Stimulated activated CD4-positive, alpha-beta T cell treated with anti-CD3 and anti-CD28 coated beads, Interleukin-2, amount 100 ng/mL, for 48 hours (primary cell): Measurements from ENCODE around the gene CX3CL1.
"Not testable (repeated sequence)": the region's sequence is repeated elsewhere in the genome, so short reads cannot be mapped to it uniquely, and the experiment has no call there.

Experiments used
- DNase-seq, 2 donors: peaks; one replicate each; pipeline ENCODE4 v3.0.0-alpha.2; 2020

CX3CL1 gene

DNA sequence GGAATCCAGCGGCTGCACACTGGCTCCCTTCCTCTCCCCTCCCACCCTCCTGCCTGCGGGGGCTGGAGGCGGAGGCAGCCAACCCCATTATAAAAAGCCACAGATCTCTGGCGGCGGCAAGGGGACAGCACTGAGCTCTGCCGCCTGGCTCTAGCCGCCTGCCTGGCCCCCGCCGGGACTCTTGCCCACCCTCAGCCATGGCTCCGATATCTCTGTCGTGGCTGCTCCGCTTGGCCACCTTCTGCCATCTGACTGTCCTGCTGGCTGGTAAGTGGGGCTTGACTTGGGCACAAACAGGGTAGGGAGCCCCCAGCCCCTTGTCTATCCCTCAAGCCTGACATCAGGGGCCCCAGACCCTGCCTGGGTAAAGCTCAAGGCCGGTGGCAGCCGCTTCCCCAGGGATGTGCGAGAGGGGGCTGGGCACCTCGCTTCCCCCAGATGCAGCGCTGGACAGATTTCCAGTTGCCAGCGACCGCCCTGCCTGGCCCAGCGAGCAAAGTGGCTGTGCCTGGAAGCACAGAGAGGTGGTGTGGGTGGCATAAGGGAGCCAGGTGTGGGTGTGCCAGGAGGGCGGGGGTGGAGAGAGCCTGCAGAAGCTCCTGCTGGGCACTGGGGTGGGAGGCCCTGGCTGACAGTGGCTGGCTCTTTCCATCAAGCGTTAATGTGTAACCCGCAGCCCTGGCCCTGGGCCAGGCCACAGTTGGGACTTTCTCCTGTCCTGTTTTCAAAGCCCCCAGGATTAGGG, at the start of gene CX3CL1:
TSS of gene CX3CL1 (plus strand) at position 119 of the 745 bp plus-strand sequence. CDS start at position 198, 79 bp downstream.
- DNase-seq = no peak

DNA sequence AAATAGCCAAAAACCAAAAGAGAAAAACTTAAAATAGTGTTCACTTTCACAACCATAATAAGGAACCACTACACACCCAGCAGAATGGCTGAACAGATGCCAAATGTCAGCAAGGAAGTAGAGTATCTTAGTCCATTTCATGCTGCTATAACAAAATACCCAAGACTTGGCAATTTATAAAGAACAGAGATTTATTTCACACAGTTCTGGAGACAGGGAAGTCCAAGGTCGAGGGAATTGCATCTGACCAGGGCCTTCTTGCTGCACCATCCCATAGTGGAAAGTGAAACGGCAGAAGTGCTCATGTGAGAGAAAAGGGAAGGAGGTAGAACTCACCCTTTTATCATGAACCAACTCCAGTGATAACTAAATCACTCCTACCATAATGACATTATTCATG, 47.5 kb upstream of the CX3CL1 start:
- no peak for DNase-seq

DNA sequence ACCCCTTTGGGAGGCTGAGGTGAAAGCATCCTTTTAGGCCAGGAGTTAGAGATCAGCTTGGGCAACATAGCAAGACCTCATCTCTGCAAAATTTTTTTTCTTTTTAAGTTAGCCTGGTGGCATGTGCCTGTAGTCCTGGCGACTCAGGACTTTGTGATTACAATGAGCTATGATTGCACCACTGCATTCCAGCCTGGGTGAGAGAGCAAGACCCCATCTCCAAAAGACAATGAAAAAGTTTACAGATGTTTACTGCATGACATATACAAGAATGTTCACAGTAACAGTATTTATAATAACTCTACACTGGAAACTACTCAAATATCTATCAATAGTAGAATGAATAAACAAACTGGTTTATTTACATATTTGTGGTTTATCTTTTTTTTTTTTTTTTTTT, 46.8 kb upstream of the CX3CL1 start:
- DNase-seq = no peak

DNA sequence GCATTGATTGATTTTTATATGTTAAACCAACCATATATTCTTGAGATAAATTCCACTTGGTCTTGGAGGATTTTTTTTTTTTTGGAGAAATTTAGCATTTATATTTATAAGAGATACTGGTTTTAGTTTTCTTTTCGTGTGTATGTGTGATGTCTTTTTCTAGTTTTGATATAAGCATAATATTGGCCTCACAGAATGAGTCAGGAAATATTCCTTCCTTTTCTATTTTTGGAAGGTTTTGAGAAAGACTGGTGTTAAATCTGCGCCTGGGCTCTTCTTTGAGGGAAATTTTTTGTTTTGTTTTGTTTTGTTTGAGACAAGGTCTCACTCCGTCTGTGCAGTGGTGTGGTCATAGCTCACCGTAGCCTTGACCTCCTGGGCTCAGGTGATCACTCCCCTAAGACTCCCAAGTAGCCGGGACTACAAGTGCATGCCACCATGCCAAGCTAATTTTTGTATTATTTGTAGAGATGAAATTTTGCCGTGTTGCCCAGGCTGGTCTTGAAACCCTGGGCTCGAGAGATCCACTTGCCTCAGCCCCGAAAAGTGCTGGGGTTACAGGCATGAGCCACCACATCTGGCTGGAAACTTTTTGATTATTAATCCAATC, 42.5 kb upstream of the CX3CL1 start:
- no peak for DNase-seq

DNA sequence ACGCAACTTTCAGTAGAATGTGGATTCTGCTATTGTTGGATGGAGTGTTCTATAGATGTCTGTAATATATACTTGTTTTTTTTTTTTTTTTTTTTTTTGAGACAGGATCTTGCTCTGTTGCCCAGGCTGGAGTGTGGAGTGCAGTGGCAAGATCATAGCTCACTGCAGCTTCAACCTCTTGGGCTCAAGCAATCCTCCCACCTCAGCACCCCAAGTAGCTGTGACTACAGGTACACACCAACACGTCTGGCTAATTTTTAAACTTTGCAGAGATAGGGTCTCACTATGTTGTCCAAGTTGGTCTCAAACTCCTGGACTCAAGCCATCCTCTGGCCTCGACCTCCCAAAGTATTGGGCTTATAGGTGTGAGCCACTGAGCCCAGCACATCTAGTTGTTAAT, 40.9 kb upstream of the CX3CL1 start:
- no peak for DNase-seq

DNA sequence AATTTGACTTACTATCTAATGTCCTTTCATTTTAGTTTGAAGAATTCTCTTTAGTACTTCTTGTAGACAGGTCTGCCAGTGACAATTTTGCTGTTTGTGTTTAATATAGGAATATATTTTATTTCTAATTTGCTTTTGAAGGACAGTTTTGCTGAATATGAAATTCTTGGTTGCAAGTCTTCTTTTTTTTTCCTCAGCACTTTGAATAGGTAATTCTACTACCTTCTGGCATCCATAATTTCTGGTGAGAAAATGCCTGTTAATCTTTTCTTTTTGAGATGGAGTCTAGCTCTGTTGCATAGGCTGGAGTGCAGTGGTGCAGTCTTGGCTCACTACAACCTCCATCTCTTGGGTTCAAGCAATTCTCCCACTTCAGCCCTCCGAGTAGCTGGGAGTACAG, 38.9 kb upstream of the CX3CL1 start:
- no peak for DNase-seq

DNA sequence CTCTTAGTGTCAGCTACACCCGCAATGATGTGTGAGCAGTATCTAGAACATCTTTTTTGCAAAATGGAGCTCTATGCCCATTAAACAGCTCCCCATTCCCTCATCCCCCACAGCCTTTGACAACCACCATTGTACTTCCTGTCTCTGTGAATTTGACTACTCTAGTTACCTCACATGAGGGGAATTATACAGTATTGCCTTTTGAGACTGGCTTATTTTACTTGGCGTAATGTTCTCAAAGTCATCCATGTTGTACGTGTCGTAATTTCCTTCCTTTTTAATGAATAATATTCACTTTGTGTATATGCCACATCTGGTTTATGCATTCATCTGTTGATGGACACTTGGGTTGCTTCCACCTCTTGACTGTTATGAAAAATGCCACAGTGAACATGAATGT, 36.9 kb upstream of the CX3CL1 start:
- no peak for DNase-seq

DNA sequence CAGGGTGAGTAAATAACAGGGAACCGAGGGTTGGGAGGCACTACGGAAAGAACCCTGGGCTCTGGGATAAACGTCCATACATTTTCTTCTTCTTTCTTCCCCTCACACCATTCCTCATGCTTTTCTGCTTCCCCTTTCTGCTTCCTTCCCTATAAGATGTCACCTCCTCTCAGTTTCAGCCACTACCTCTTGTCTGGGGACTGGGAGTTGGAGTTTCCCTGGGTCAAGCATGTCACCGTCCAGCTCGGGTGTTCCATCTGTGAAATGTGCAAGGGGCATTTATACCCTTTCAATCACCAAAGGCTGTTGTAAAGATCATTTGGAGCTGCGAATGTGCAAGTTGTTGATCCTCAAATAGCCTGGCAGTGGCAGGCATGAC, 31.2 kb upstream of the CX3CL1 start:
- no peak for DNase-seq

DNA sequence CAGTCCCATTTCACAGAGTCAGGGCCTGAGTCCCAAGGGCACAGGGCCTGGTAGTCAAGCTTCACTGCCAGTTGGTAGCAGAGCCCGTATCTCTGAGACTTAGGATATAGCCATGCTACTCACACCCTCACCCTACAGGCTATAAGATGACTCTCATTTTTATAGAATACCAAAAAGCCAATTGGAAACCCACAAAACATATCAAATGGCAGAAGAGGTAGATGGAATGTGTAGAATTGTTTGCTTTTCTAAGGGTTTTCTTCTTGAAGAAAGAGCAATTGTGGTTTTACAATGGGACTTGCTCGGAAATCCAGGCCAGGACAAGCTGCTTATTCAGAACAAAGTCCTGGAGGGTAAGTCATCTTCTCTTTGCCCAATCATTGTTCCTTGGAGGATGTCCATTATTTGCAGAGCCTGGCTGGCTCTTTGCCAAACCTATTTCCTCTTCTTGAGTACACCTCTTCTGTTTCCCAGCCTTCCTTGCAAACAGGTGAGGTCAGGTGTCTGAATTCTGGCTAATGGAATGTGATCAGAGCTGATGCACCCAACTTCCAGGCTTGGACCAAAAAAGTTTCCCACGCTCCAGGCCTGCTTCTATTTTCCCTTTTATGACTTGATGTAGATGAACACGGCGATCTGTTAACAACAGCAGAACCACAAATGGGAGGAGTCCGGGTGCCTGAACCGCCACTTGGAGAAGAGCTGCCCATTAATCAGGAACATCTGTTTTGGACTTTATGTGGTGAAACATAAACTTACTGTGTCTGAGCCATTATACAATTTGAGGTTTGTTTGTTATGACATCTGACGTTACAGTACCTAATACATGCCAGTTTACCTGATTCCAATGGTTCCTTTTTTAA, 30.6 kb upstream of the CX3CL1 start:
- no peak for DNase-seq

DNA sequence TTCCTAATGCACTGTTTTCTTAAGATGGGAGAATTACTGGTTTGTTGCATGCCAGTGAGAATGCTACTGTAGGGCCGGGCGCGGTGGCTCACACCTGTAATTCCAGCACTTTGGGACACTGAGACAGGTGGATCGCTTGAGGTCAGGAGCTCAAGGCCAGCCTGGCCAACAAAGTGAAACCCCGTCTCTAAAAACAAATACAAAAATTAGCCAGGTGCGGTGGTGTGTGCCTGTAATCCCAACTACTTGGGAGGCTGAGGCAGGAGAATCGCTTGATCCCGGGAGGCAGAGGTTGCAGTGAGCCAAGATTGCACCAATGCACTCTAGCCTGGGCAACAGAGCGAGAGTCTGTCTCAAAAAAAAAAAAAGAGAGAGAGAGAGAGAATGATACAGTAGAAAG, 29.7 kb upstream of the CX3CL1 start:
- DNase-seq = not testable (repeated sequence)

DNA sequence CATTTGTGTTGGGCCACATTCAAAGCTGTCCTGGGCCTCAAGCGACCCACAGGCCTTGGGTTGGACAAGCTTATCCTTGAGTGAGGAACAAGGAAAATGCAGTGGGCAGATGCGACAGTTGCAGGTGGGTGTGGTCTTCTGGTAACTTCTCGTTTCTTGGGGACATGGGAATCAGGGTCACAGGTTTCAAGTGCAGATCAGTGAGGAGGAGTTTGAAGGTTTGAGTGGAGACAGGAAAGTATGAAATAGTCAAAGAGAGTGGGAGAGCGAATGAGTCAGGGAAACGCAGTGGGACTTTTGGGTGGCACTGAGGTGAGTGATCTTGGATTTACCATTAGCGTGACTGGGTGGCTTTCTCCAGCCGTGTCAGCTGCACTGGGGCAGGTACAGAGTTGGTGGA, 29.1 kb upstream of the CX3CL1 start:
- no peak for DNase-seq

DNA sequence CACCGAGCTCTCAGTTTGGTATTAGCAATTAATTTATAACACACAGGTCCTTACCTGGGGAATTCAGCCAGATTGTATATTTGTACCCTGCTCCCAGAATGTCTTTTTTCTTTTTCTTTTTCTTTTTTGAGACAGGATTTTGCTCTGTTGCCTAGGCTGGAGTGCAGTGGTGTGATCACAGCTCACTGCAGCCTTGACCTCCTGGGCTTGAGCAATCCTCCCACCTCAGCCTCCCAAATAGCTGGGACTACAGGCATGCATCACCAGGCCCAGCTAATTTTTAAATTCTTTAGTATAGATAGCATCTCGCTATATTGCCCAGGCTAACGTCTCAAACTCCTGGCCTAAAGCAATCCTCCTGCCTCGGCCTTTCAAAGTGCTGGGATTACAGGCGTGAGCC, 28.2 kb upstream of the CX3CL1 start:
- DNase-seq = not testable (repeated sequence)

DNA sequence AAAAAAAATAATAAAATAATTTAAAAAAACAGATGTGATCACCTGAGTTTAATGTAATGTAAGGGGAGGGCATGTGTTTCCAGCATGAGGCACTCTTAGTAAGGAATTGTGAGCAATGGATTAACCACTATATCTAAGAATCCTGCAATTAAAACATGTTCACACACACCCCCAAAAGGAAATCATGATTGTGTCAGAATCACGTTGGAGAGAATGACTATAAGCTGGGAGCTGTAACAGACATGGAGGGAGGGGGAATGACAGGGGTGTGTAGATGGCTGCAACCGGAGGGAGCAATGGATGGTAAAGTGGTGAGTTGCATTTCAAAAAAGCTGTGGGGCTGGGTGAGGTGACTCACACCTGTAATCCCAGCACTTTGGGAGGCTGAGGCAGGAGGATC, 27.3 kb upstream of the CX3CL1 start:
- no peak for DNase-seq

DNA sequence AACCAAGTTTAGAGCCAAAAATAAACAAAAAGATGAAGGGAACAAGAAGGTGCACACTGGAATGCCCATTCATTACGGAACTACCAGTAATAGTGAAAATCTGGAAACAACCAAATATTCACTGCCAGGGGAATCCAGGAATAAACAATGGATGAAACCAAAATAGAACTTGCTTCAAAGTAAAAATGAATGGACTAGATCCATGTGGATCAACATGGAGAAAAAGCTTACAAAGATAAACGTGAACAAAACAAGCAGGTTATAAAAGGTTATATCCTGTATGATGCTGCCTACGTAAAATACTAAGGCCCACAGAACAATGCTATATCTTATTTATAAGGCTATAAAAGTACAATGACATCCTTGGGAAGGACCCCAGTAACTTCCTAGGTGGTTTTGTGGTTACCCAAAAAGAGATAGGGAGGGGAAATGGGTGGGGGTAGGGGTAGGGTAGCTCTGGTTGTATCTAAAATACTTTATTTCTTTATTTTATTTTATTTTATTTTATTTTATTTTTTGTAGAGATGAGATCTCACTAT, 26.6 kb upstream of the CX3CL1 start:
- no peak for DNase-seq

DNA sequence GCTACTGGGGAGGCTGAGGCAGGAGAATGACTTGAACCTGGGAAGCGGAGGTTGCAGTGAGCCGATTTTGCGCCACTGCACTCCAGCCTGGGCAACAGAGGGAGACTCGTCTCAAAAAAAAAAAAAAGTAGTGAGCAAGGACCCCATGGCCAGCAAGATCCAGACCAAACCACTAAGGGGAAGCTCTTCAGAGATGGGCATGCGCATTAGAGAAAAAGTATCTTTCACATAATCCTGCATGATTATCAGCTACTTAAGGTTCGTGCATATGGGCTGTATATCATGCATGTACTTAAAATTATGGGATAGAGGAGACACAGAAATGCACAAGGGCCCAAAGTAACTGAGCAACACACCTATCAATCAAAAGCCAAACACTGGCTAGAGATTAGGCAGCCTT, 24.4 kb upstream of the CX3CL1 start:
- no peak for DNase-seq

DNA sequence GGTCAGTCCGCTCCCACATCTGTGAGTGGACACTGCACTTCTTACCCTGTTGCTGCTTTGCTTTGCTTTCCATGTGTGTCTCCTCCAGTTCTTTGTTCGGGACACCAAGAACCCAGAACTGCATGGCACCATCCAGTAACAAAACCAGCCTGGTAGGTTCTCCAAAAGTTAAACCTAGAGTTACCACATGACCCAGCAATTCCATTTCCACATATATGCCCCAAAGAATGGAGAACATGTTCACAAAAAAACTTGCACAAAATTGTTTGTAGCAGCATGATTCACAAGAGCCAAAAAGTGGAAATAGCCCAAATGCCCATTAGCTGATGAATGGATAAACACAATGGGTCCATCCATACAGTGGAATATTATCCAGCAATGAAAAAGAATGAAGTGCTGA, 24.0 kb upstream of the CX3CL1 start:
- DNase-seq = no peak

DNA sequence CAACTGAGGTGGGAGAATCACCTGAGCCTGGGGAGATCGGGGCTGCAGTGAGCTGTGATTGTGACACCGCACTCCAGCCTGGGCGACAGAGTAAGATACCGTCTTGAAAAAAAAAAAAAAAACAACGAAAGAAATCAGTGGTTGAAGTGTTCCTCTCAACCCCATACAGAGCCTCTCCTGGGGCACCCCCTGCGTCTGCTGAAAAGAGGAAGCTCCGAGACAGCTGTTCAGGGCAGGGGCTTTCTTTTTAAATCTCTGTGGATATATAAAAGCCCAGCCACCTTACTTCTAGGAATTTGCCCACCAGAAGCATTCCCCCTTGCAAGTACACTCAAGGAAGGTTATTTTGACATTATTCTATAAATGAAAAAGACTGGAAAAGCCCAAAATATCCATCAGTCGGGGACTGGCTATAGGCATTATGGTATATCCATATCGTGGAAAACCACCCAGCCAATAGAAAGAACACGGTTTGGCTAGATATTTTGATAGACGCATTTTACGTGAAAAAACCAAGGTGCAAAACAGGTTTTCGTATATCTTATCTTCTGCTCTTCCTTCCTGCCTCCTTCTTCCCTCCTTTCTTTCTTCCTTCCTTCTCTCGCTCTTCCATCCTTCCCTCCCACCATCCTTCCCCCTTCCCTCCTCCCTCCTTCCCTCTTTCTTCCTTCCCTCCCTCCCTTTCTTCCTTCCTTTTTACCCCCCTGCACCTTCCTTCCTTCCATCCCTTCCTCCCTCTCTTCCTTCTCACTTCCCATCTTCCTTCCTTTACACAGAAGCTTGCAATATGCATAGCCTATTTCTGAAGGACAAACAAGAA, 22.9 kb upstream of the CX3CL1 start:
- DNase-seq = no peak

DNA sequence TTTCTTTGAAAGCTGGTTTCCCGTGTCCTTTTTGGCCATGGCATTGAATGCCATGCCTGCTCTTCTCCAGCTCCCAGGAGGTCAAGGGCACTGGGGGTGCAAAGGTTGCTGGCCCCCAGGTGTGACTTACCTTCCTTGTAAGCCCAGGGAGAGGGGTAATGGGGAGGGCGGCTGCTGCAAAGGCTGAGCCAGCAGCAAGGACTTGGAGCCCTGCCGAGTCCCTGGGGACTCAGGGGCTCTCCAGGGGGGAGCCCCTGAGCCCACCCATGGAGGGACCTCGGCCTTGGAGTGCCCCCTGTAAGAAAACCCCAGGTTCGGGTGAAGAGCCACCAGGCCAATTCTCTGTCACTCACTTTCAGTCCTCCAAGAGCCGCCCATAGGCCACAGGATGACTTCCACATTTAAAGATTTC, 19.6 kb upstream of the CX3CL1 start:
- no peak for DNase-seq

DNA sequence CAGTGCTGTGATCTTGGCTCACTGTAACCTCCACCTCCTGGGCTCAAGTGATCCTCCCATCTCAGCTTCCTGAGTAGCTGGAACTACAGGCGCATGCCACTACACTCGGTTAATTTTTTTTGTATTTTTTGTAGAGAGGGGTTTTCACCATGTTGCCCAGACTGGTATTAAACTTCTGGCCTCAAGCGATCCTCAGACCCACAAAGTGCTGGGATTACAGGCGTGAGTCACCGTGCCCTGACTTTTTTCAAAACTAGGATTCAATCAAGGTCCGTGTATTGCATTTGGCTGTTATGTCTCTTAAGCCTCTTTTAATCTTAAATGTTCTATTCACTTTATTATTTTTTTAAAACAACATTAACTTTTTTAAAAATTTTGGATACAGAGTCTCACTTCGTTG, 18.0 kb upstream of the CX3CL1 start:
- DNase-seq = no peak

DNA sequence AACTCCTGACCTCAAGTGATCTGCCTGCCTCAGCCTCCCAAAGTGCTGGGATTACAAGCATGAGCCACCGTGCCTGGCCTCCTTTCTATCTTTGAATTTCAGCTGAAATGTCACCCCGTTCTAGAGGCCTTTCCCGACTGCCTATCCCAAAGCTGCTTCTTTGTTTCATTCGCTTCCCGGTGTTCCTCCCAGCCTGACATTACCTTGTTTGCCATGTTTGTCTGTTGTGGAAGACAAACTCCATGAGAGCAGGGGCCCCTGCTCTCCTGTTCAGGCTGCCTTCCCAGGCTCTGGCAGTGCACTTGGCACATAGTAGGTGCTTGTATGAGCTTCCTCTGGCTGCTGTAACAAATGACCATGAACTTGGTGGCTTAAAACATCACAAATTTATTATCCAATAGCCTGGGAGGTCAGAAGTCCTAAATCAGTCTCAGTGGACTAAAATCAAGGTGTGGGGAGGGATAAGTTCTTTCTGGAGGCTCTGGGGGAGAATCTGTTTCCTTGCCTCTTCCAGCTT, 16.3 kb upstream of the CX3CL1 start:
- DNase-seq = no peak

DNA sequence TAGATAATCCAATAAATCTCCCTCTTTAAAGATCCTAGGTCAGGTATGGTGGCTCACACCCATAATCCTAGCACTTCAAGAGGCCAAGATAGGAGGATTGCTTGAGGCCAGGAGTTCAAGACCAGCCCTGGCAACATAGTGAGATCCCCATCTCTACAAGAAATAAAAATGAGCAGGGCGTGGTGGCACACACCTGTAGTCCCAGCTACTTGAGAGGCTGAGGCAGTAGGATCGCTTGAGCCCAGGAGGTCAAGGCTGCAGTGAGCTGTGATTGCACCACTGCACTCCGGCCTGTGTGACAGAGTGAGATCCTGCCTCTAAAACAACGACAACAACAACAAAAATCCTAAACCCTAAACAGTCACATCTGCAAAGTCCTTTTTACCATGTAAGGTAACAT, 15.7 kb upstream of the CX3CL1 start:
- DNase-seq = no peak

DNA sequence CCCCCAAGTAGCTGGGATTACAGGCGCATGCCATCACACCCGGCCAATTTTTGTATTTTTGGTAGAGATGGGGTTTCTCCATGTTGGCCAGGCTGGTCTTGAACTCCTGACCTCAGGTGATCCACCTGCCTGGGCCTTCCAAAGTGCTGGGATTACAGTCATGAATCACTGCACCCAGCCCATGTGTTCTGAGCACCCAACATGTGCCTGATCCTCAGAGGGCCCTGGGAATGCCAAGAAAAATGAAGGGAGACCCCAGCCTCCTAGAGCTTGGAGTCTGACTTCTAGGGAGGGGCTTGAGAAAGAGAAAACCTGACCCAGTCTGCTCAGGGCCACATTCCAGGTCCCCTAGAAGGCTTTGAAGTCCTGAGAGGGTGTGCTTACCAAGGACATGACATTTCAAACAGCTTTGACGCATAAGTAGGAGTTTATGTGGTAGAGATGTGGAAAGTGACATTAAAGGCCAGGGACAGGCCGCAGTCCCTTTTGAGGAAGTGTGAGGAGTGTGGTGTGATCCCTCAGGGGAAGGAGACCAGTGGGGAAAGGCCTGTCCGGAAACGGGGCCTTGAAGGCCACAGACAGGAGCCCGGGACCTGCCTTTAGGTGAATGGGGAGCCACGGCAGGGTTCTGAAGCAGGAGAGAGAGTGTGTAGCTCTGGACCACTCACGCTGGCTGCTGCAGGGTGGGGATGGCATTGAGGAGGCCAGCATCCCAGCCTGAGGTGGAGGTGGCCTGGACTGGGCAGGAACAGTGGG, 14.8 kb upstream of the CX3CL1 start:
- DNase-seq = no peak
